Stimulated activated CD4-positive, alpha-beta T cell treated with anti-CD3 and anti-CD28 coated beads, TNF-alpha, amount 100 ng/mL, for 48 hours (primary cell): ENCODE data around the gene MADCAM1.

Experiments
- DNase-seq, 3 donors: peaks; one replicate each; pipeline ENCODE4 v3.0.0-alpha.2; 2020; ENCODE audit warnings: low read depth in 3 of 3

The MADCAM1 gene

DNA sequence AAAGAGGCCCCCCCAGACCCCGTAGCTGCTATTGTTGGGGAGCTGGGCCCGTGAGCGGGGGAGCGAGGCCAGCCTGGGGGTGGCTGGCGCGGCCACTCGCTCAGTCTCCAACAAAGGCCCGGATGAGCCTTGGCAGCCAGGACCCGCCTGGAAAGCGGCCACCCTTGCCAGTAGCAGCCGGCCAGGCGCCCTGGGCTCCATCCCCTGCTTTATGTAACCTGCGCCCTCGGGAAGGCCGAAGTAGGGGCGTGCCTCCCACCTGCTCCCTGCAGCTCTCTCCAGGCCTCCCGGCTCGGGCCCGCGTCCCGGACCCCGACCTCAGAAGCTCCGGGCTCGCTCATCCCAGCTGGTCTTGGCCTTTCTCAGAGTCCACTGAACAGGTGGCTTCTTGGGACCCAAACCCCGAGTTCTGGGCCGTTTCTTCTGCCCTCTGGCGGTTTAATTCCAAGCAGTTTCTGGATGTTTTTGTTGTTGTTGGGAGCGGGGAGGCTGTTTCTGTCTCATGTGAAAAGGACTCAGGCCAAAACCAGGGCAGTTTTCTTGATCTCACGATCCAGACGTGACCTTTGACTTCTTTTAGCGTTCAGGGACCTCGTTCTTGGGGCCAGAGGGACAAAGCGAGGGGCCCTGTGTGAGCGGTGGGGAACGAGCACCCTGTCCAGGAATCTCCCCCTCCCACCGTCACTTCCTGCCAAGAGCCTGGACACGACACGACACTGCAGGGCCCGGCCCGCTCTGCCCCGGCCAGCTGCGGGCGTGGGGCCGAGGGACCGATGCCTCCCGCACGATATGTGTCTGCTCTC lies 36.5 kb downstream of the MADCAM1 start:
- DNase-seq, result peak in 1 of 3 donors; percentile 41

DNA sequence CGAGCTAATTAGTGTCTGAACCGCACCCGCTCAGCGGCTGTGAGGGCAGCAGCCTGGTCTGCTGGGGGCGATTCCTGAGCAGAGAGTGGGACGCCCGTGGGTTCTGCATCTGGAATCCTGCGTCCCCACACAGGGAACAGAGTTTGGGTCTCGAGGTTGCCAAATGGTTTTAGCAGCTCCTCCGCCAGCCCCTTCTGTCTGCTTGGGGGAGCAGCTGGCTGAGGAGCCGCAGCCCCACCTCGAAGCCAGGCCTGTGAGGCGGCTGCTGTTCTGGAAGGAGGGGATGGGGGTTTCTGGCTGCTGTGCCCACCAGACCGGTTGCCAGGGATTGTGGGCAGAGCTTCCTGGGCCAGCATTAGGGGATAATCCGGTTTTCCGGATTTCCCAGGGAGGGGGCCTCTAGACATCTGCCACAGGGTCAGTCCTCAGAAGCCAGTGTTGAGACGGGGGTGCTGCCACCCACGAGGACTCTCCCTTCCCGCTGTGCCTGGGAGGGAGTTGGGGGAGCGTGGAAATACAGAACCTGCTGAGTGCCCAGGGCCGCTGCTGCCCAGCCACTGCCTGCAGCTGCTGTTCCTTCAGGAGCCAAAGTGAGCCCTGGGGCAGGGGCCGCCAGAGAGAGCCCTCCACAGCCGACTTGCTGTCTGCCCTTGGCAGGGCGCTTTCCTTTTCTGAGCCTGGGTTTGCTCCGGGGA lies 37.2 kb downstream of the MADCAM1 start:
- no peak for DNase-seq

GRCh38 chr19:534088-534487 lies 37.8 kb downstream of the MADCAM1 start:
- no peak for DNase-seq

GRCh38 chr19:535017-535835 lies 38.9 kb downstream of the MADCAM1 start:
- no peak for DNase-seq

GRCh38 chr19:536031-536880 lies 40.0 kb downstream of the MADCAM1 start:
- no peak for DNase-seq

- no peak for DNase-seq
Observed at GRCh38 chr19:536881-537404, 40.7 kb downstream of the MADCAM1 start.

GRCh38 chr19:538641-539428 lies 42.5 kb downstream of the MADCAM1 start:
- no peak for DNase-seq

- no peak for DNase-seq
Observed at GRCh38 chr19:539429-540030, 43.2 kb downstream of the MADCAM1 start.

GRCh38 chr19:540867-541637 lies 44.8 kb downstream of the MADCAM1 start:
- no peak for DNase-seq

DNA sequence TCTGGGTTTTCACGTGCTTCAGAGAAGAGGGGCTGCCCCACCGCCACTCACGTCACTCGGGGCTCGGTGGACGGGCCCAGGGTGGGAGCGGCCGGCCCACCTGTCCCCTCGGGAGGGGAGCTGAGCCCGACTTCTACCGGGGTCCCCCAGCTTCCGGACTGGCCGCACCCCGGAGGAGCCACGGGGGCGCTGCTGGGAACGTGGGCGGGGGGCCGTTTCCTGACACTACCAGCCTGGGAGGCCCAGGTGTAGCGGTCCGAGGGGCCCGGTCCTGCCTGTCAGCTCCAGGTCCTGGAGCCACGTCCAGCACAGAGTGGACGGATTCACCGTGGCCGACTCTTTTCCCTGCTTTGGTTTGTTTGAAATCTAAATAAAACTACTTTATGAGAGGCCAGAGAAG lies 45.4 kb downstream of the MADCAM1 start:
- DNase-seq, result no peak

- DNase-seq, result no peak
Observed at GRCh38 chr19:542173-542866, 46.0 kb downstream of the MADCAM1 start.

DNA sequence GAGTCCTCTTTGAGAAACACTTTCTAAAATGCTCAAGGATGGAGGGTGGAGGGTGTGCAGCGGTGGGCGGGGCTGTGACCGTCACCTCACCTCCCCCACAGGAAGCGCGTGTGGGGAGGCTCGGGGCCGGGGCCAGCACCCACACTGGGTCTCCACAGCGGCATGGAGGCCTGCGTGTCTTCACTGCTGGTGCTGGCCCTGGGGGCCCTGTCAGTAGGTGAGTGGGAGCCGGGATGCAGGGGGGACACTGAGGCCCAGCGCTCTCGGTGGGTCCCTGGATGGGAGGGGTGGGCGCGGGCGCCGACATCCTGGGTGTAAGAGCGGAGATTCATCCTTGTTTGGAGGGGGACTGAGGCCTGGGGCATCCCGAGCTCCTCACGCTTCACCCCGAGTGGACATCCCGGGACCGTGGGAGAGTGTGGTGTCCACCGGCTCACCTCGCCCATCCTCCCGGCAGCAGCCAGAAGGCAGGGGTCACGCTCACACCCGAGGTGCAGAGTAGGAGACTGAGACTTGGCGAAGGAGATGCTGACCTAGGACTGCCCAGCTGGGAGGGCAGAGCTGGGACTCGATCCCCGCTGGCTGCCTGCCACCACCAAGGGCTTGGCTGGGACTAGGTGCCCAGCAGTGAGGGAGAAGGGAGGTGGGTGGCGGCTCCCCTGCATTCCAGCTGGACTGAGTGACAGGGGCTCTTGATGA lies 47.8 kb downstream of the MADCAM1 start, which contains the start of gene GZMM:
GZMM (plus strand) TSS at position 144 of the 699 bp plus-strand sequence; CDS start at position 163, 19 bp downstream.
- DNase-seq, result peak; percentile 37 to 62 (median 48)

GRCh38 chr19:547117-547516 lies 50.8 kb downstream of the MADCAM1 start:
- DNase-seq, result no peak

DNA sequence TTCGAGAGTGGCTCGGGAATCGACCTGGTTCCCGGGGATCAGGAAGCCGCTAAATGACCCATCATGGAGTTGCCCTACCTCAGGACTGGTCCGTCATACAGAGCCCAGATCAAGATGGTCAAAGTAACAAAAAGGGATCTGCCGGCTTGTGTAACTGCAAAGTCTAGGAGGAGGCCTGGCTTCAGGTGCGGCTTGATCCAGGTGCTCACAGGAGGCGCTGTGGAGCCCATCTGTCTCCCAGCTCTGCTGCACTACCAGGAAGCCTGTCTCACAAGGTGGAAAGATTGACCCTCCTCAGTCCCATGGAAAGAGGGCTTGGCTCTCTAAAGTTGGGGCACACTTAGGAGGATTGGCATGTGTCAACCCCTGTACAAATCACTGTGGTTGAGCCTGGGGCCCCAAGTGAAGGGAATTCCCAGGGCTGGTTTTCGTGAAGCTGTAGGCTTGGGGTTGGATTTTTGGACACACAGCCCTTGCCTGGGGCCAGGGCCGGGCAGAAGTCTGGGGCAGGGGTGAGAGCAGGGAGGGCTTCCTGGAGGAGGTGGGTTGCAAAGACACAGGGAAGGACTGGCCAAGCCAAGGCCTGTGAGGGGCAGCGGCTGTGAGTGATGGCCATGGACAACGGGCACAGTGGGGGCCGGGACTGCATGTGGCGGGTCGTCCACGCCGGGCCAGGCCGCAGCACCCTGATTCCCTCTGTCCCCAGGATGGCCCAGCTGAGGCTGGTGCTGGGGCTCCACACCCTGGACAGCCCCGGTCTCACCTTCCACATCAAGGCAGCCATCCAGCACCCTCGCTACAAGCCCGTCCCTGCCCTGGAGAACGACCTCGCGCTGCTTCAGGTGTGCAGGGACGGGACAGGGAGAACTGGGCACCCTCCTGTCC lies 51.8 kb downstream of the MADCAM1 start:
- no peak for DNase-seq

GRCh38 chr19:548886-549830 lies 52.9 kb downstream of the MADCAM1 start:
- DNase-seq, result no peak

- no peak for DNase-seq
Observed at GRCh38 chr19:554817-555216, 58.5 kb downstream of the MADCAM1 start.
